GM12878 (cell line): ENCODE results near the gene PDCD11. TPM values are rescaled to one million over a fixed set of nuclear protein-coding genes. Genes with fewer than 3 reads are reported as not detected.

Experiments
- EGR1 ChIP-seq, 2 experiments: IDR thresholded peaks; 1 replicate in 1 of 2; 2 replicates in 1 of 2; pipeline ENCODE4 v1.6.1; 2011 to 2012; ENCODE audit warnings: low read depth in 2 of 2, low read length in 2 of 2, borderline replicate concordance in 1 of 2, mild to moderate bottlenecking in 1 of 2, moderate library complexity in 1 of 2
- NFYB ChIP-seq: IDR thresholded peaks from 2 replicates; pipeline ENCODE4 v1.6.1; 2011; ENCODE audit warnings: low read depth, mild to moderate bottlenecking, low read length, improper control_type of control experiment, moderate library complexity; ENCODE audit not compliant: insufficient read depth
- PML ChIP-seq: IDR thresholded peaks from 2 replicates; pipeline ENCODE4 v1.6.1; 2012; ENCODE audit warnings: low read length, inconsistent platforms
- STAT1 ChIP-seq: fragments of 450-650 bp; conservative IDR thresholded peaks from 2 replicates; pipeline ENCODE4 v1.6.1; 2014; ENCODE audit warnings: antibody characterized with exemption, mild to moderate bottlenecking
- ZNF384 ChIP-seq: IDR thresholded peaks from 2 replicates; pipeline ENCODE4 v1.6.1; 2012; ENCODE audit warnings: low read depth, mild to moderate bottlenecking, low read length, improper control_type of control experiment, borderline replicate concordance
- polyA plus RNA-seq, 11 experiments: library from polyadenylated mRNA; depleted of rRNA in 4 of 11; unstranded in 6 of 11; stranded (reverse) in 5 of 11; fragments of >200 nt; fragmentation: Nextera tagmentation in 4 of 11; fragmentation: Illumina TruSeq in 1 of 11; extraction: Ambion mirVana in 4 of 11; extraction: Trizol in 1 of 11; gene quantifications; 1 replicate in 1 of 11; 2 replicates in 10 of 11; pipeline versions ENCODE4 v1.2.1 to v1.2.3, GENCODE V29; 2011 to 2016; ENCODE audit warnings: inconsistent platforms in 2 of 11, missing spikeins in 2 of 11, low read depth in 1 of 11
- total RNA-seq, 4 experiments: library from RNA; depleted of rRNA in 3 of 4; stranded (reverse); fragments of >200 nt in 3 of 4; fragmentation: Illumina TruSeq in 1 of 4; extraction: Trizol in 1 of 4; gene quantifications; 2 replicates each; pipeline versions ENCODE4 v1.2.1 to v1.2.3, GENCODE V29; 2013 to 2021
- TF ChIP-seq, protein P1 (sequence below): IDR thresholded peaks from 2 replicates; pipeline ENCODE4 v1.6.1; 2012; ENCODE audit warnings: mild to moderate bottlenecking, low read depth, low read length
- TF ChIP-seq, protein P2 (sequence below): IDR thresholded peaks from 2 replicates; pipeline ENCODE4 v1.6.1; 2012; ENCODE audit warnings: low read length, inconsistent platforms
- TF ChIP-seq, protein P3 (sequence below): fragments of 450-650 bp; IDR thresholded peaks from 2 replicates; pipeline ENCODE4 v1.6.1; 2017; ENCODE audit warnings: borderline replicate concordance

The PDCD11 gene
- total and polyA plus RNA-seq, 10 of the 15 experiments (the other 5 are each of a cell fraction or from before 2014, with no cell fraction given): 13.9 to 69.7 (median 44.8) TPM

GRCh38 chr10:103455235-103455634 lies 58.8 kb downstream of the PDCD11 start (continued):
- TF ChIP-seq, protein P1, sequence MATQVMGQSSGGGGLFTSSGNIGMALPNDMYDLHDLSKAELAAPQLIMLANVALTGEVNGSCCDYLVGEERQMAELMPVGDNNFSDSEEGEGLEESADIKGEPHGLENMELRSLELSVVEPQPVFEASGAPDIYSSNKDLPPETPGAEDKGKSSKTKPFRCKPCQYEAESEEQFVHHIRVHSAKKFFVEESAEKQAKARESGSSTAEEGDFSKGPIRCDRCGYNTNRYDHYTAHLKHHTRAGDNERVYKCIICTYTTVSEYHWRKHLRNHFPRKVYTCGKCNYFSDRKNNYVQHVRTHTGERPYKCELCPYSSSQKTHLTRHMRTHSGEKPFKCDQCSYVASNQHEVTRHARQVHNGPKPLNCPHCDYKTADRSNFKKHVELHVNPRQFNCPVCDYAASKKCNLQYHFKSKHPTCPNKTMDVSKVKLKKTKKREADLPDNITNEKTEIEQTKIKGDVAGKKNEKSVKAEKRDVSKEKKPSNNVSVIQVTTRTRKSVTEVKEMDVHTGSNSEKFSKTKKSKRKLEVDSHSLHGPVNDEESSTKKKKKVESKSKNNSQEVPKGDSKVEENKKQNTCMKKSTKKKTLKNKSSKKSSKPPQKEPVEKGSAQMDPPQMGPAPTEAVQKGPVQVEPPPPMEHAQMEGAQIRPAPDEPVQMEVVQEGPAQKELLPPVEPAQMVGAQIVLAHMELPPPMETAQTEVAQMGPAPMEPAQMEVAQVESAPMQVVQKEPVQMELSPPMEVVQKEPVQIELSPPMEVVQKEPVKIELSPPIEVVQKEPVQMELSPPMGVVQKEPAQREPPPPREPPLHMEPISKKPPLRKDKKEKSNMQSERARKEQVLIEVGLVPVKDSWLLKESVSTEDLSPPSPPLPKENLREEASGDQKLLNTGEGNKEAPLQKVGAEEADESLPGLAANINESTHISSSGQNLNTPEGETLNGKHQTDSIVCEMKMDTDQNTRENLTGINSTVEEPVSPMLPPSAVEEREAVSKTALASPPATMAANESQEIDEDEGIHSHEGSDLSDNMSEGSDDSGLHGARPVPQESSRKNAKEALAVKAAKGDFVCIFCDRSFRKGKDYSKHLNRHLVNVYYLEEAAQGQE: no peak
- TF ChIP-seq ZNF384 (no peak), STAT1 (no peak), EGR1 (IDR thresholded peaks at IDR 0.05; ENCODE audit: borderline replicate concordance in 1 of 2, low read depth in 2 of 2, low read length in 2 of 2) (no peak), PML (no peak), NFYB (no peak)
- TF ChIP-seq, protein P2, sequence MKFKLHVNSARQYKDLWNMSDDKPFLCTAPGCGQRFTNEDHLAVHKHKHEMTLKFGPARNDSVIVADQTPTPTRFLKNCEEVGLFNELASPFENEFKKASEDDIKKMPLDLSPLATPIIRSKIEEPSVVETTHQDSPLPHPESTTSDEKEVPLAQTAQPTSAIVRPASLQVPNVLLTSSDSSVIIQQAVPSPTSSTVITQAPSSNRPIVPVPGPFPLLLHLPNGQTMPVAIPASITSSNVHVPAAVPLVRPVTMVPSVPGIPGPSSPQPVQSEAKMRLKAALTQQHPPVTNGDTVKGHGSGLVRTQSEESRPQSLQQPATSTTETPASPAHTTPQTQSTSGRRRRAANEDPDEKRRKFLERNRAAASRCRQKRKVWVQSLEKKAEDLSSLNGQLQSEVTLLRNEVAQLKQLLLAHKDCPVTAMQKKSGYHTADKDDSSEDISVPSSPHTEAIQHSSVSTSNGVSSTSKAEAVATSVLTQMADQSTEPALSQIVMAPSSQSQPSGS: no peak
- TF ChIP-seq, protein P3, sequence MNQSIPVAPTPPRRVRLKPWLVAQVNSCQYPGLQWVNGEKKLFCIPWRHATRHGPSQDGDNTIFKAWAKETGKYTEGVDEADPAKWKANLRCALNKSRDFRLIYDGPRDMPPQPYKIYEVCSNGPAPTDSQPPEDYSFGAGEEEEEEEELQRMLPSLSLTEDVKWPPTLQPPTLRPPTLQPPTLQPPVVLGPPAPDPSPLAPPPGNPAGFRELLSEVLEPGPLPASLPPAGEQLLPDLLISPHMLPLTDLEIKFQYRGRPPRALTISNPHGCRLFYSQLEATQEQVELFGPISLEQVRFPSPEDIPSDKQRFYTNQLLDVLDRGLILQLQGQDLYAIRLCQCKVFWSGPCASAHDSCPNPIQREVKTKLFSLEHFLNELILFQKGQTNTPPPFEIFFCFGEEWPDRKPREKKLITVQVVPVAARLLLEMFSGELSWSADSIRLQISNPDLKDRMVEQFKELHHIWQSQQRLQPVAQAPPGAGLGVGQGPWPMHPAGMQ: no peak
- TF ChIP-seq, all 136 proteins: peak for 0
